GM12874 (cell line): ENCODE measurements around the gene HSD3B7.
A peak's percentile ranks its signal among the peaks of the same experiment; 100 is the strongest.

Source experiments
- CTCF ChIP-seq: IDR thresholded peaks from 2 replicates; pipeline ENCODE4 v1.5.1; 2011; ENCODE audit warnings: low read depth, mild to moderate bottlenecking, control low read depth, low read length, moderate library complexity; ENCODE audit not compliant: insufficient read depth

The HSD3B7 gene

GRCh38 chr16:30947859-30948666 lies 36.9 kb upstream of the HSD3B7 start:
- TF ChIP-seq CTCF, result no peak

- no peak for TF ChIP-seq CTCF
Measured at GRCh38 chr16:30948667-30949649, 36.0 kb upstream of the HSD3B7 start, which contains the start of gene ORAI3. ORAI3 (plus strand) TSS chr16:30949068; CDS start chr16:30949290, 222 bp downstream.

- peak; percentile 33; the same call in 1 of the 2 replicates for TF ChIP-seq CTCF
Measured at GRCh38 chr16:30949650-30950515, 35.1 kb upstream of the HSD3B7 start.

- no peak for TF ChIP-seq CTCF
Measured at GRCh38 chr16:30950516-30951065, 34.4 kb upstream of the HSD3B7 start.

- TF ChIP-seq CTCF, result no peak
Measured at GRCh38 chr16:30951193-30951592, 33.8 kb upstream of the HSD3B7 start.

- TF ChIP-seq CTCF, result no peak
Measured at GRCh38 chr16:30951750-30952149, 33.3 kb upstream of the HSD3B7 start.
